ENCODE results near the gene ITGA1. TPM values are rescaled to one million over a fixed set of nuclear protein-coding genes. Genes with fewer than 3 reads are reported as not detected.

Gene ITGA1
- total and polyA plus RNA-seq, 9 donors = 4.9 to 41.2 (median 14.7) TPM

GRCh38 chr5:52849544-52849943 is 61.8 kb downstream of the ITGA1 start:
- DNase-seq = no peak
- Histone ChIP-seq H3K4me3 (no peak overlapping the region), H3K9me3 (no peaks in the 10 kb centered on the region), H3K4me1 (ENCODE audit: insufficient read depth) (peaks cover 6% of the 10 kb centered on the region), H3K36me3 (no peaks in the 10 kb centered on the region), H3K27me3 (no peaks in the 10 kb centered on the region), H3K27ac (no peak overlapping the region)
- intact Hi-C loops (cut with DNase I) = no loop called here
- 89 to 96% (median 94%) methylated on average over 3 of the region's 3 CpGs for WGBS, 3 donors
- TF ChIP-seq CTCF (IDR thresholded peaks at IDR 0.05) = no peak
- TF ChIP-seq EP300 (IDR thresholded peaks at IDR 0.05) = no peak
- no peak for TF ChIP-seq POLR2A (IDR thresholded peaks at IDR 0.05)

GRCh38 chr5:52853650-52854049 is 65.9 kb downstream of the ITGA1 start:
- H3K27me3 ChIP-seq = no peaks in the 10 kb centered on the region
- H3K4me3 ChIP-seq = no peak overlapping the region
- H3K27ac ChIP-seq = no peak overlapping the region
- 8 to 15% (median 12%) methylated on average over 2 of the region's 2 CpGs for WGBS, 3 donors
- H3K4me1 ChIP-seq (ENCODE audit: insufficient read depth) = peaks cover 4% of the 10 kb centered on the region
- H3K36me3 ChIP-seq = no peaks in the 10 kb centered on the region
- H3K9me3 ChIP-seq = no peaks in the 10 kb centered on the region
- intact Hi-C loops (cut with DNase I) = no loop called here
- TF ChIP-seq CTCF (IDR thresholded peaks at IDR 0.05) = no peak
- TF ChIP-seq POLR2A (IDR thresholded peaks at IDR 0.05) = no peak
- no peak for TF ChIP-seq EP300 (IDR thresholded peaks at IDR 0.05)
- no peak for DNase-seq

GRCh38 chr5:52854301-52854700 is 66.6 kb downstream of the ITGA1 start:
- no peak overlapping the region for H3K27ac ChIP-seq
- no peak for DNase-seq
- H3K36me3 ChIP-seq = no peaks in the 10 kb centered on the region
- WGBS, 3 donors = 26 to 29% (median 27%) methylated on average over 2 of the region's 2 CpGs
- no peak overlapping the region for H3K4me3 ChIP-seq
- H3K27me3 ChIP-seq = no peaks in the 10 kb centered on the region
- H3K9me3 ChIP-seq = no peaks in the 10 kb centered on the region
- TF ChIP-seq CTCF (IDR thresholded peaks at IDR 0.05) (no peak), POLR2A (IDR thresholded peaks at IDR 0.05) (no peak), EP300 (IDR thresholded peaks at IDR 0.05) (no peak)
- peaks cover 4% of the 10 kb centered on the region for H3K4me1 ChIP-seq (ENCODE audit: insufficient read depth)
- intact Hi-C loops (cut with DNase I) = no loop called here

GRCh38 chr5:52854949-52855348 is 67.2 kb downstream of the ITGA1 start:
- DNase-seq = no peak
- no peak overlapping the region for H3K27ac ChIP-seq
- H3K9me3 ChIP-seq = no peaks in the 10 kb centered on the region
- peaks cover 4% of the 10 kb centered on the region for H3K4me1 ChIP-seq (ENCODE audit: insufficient read depth)
- H3K4me3 ChIP-seq = no peak overlapping the region
- 27 to 42% (median 31%) methylated on average over 2 of the region's 2 CpGs for WGBS, 3 donors
- intact Hi-C loops (cut with DNase I) = no loop called here
- no peak for TF ChIP-seq POLR2A (IDR thresholded peaks at IDR 0.05)
- no peak for TF ChIP-seq CTCF (IDR thresholded peaks at IDR 0.05)
- no peak for TF ChIP-seq EP300 (IDR thresholded peaks at IDR 0.05)
- H3K36me3 ChIP-seq = no peaks in the 10 kb centered on the region
- H3K27me3 ChIP-seq = no peaks in the 10 kb centered on the region

- DNase-seq = no peak
- no peaks in the 10 kb centered on the region for H3K36me3 ChIP-seq
- H3K27me3 ChIP-seq = no peaks in the 10 kb centered on the region
- peaks cover 4% of the 10 kb centered on the region for H3K4me1 ChIP-seq (ENCODE audit: insufficient read depth)
- no peak for TF ChIP-seq CTCF (IDR thresholded peaks at IDR 0.05)
- TF ChIP-seq EP300 (IDR thresholded peaks at IDR 0.05) = no peak
- TF ChIP-seq POLR2A (IDR thresholded peaks at IDR 0.05) = no peak
- intact Hi-C loops (cut with DNase I) = no loop called here
- no peaks in the 10 kb centered on the region for H3K9me3 ChIP-seq
- H3K27ac ChIP-seq = no peak overlapping the region
- WGBS, 3 donors = 87 to 89% (median 88%) methylated on average over 3 of the region's 3 CpGs
- no peak overlapping the region for H3K4me3 ChIP-seq
Measured at GRCh38 chr5:52856564-52856963, 68.8 kb downstream of the ITGA1 start.
